C1 segment of cervical spinal cord (tissue), 14 donors: ENCODE results near the gene PHACTR1.
"Not testable (repeated sequence)": the region's sequence is repeated elsewhere in the genome, so short reads cannot be mapped to it uniquely, and the experiment has no call there.

ENCODE experiments used
- DNase-seq, 14 donors: peaks; one replicate each; lab custom pipeline; 2025; lab: John Stamatoyannopoulos, UW

Gene PHACTR1

GRCh38 chr6:12749531-12750379 lies 33.2 kb downstream of the PHACTR1 start:
- DNase-seq = peak in 1 of 14 donors; percentile 42

- no peak for DNase-seq
Measured at GRCh38 chr6:12750416-12750815, 33.8 kb downstream of the PHACTR1 start.

GRCh38 chr6:12751694-12752325 lies 35.2 kb downstream of the PHACTR1 start:
- DNase-seq = peak in 2 of 14 donors; percentile 0 to 2

GRCh38 chr6:12753036-12753435 lies 36.5 kb downstream of the PHACTR1 start:
- no peak for DNase-seq

- DNase-seq = no peak
Measured at GRCh38 chr6:12760226-12760625, 43.7 kb downstream of the PHACTR1 start.

- DNase-seq = no peak
Measured at GRCh38 chr6:12760911-12761310, 44.3 kb downstream of the PHACTR1 start.

GRCh38 chr6:12761376-12762115 lies 45.0 kb downstream of the PHACTR1 start:
- no peak for DNase-seq

GRCh38 chr6:12762731-12763434 lies 46.3 kb downstream of the PHACTR1 start:
- not testable (repeated sequence) for DNase-seq

- DNase-seq = no peak
Measured at GRCh38 chr6:12766365-12766764, 49.8 kb downstream of the PHACTR1 start.

GRCh38 chr6:12767016-12767415 lies 50.4 kb downstream of the PHACTR1 start:
- no peak for DNase-seq

GRCh38 chr6:12769556-12770256 lies 53.1 kb downstream of the PHACTR1 start:
- DNase-seq = peak in 1 of 14 donors; percentile 69

GRCh38 chr6:12772416-12772815 lies 55.8 kb downstream of the PHACTR1 start:
- DNase-seq = no peak

GRCh38 chr6:12776291-12776690 lies 59.7 kb downstream of the PHACTR1 start:
- DNase-seq = no peak

- no peak for DNase-seq
Measured at GRCh38 chr6:12779772-12780171, 63.2 kb downstream of the PHACTR1 start.

- DNase-seq = no peak
Measured at GRCh38 chr6:12782136-12782535, 65.6 kb downstream of the PHACTR1 start.

GRCh38 chr6:12785301-12785700 lies 68.7 kb downstream of the PHACTR1 start:
- DNase-seq = no peak

- no peak for DNase-seq
Measured at GRCh38 chr6:12785921-12786320, 69.4 kb downstream of the PHACTR1 start.

GRCh38 chr6:12791371-12791770 lies 74.8 kb downstream of the PHACTR1 start:
- no peak for DNase-seq

GRCh38 chr6:12798326-12798725 lies 81.8 kb downstream of the PHACTR1 start:
- DNase-seq = no peak

- no peak for DNase-seq
Measured at GRCh38 chr6:12800120-12800519, 83.6 kb downstream of the PHACTR1 start.

- no peak for DNase-seq
Measured at GRCh38 chr6:12801141-12801540, 84.6 kb downstream of the PHACTR1 start.
